Ovary (tissue), 9 donors: Measurements from ENCODE around the gene ANKRD44. TPM values are rescaled to one million over a fixed set of nuclear protein-coding genes. Genes with fewer than 3 reads are reported as not detected.
"Not testable (repeated sequence)": the region's sequence is repeated elsewhere in the genome, so short reads cannot be mapped to it uniquely, and the experiment has no call there.

Experiments
- DNase-seq, 5 donors: peaks; one replicate each; pipeline ENCODE4 v3.0.0-alpha.2; 2019 to 2020
- H3K27ac ChIP-seq, 2 donors: fragments of 200-600 bp; one replicate each; pipeline versions ENCODE4 v1.5.1 to v1.8.0; 2019 to 2022
- H3K27me3 ChIP-seq: fragments of 200-600 bp; one replicate; pipeline ENCODE4 v1.8.0; 2022
- H3K36me3 ChIP-seq: fragments of 200-600 bp; sonication (generic); one replicate; pipeline ENCODE4 v1.5.1; 2019
- H3K4me1 ChIP-seq: one replicate; pipeline ENCODE4 v1.8.1; 2013; ENCODE audit warnings: mild to moderate bottlenecking, moderate library complexity; ENCODE audit not compliant: insufficient read depth
- H3K4me3 ChIP-seq: fragments of 200-600 bp; sonication (generic); one replicate; pipeline ENCODE4 v1.5.1; 2017
- H3K9me3 ChIP-seq, 2 donors: fragments of 200-600 bp in 1 of 2; sonication (generic) in 1 of 2; one replicate each; pipeline versions ENCODE4 v1.5.1 to v1.8.1; 2013 to 2019; ENCODE audit warnings: mild to moderate bottlenecking in 1 of 2, moderate library complexity in 1 of 2
- CTCF ChIP-seq, 3 donors: fragments of 450-650 bp in 2 of 3; fragments of 200-600 bp in 1 of 3; IDR thresholded peaks; one replicate each; pipeline versions ENCODE4 v1.5.1 to v1.8.0; 2016 to 2022; ENCODE audit warnings: antibody characterized with exemption in 3 of 3, mild to moderate bottlenecking in 1 of 3
- EP300 ChIP-seq: sonication (generic); formaldehyde crosslinking; IDR thresholded peaks from one replicate; pipeline ENCODE4 v1.6.1; 2017; ENCODE audit warnings: antibody characterized with exemption
- POLR2A ChIP-seq: fragments of 450-650 bp; IDR thresholded peaks from one replicate; pipeline ENCODE4 v1.6.1; 2017; ENCODE audit warnings: antibody characterized with exemption, mild to moderate bottlenecking, moderate library complexity
- WGBS, 3 donors: extraction: QIAGEN DNeasy Blood & Tissue Kit in 1 of 3; methylation state at CpG; one replicate each; pipeline versions ENCODE4 v1.1.5 to v1.1.7; 2013 to 2017; 5-methylcytosine and 5-hydroxymethylcytosine counted together
- intact Hi-C, 4 donors: fragments of 100-400 bp; cut with DNase I; formaldehyde crosslinking; loops; one replicate each; pipeline versions ENCODE4 v1.11.0 to v1.15.1; 2022 to 2023
- polyA plus RNA-seq, 2 donors: library from polyadenylated mRNA; stranded (reverse); fragments of 200-250 nt in 1 of 2; fragments of 350-450 nt in 1 of 2; fragmentation: Illumina TruSeq in 1 of 2; extraction: RNeasy Lipid Tissue Mini Kit (QIAGEN cat#74804) in 1 of 2; gene quantifications; one replicate each; pipeline ENCODE4 v1.2.3, GENCODE V29; 2013 to 2014
- total RNA-seq, 7 donors: library from RNA; depleted of rRNA in 2 of 7; stranded (reverse); fragments of >200 nt in 2 of 7; fragmentation: NEBNext Ultra II Directional in 3 of 7; extraction: Animal tissue kit (Norgen Biotek cat#: 25700) in 3 of 7; gene quantifications; one replicate each; pipeline versions ENCODE4 v1.1.0 to v1.2.4, GENCODE V29; 2016 to 2023
- donor health status: DM: no; HTN: no; CAD: no; lungs with moderate emphysema.
- donor health status: DM: no; HTN: no; CAD: no.
- donor health status: Bipolar disorder and iron deficiency.
- donor health status: DM: yes; HTN: yes; CAD: no.
- donor health status: DM: no; HTN: no; CAD: no.
- donor health status: DM: yes; HTN: yes; CAD: no.

The ANKRD44 gene
- total and polyA plus RNA-seq, 9 donors, result 2.6 to 60.0 (median 11.1) TPM

GRCh38 chr2:197071790-197072436, 238.7 kb downstream of the ANKRD44 start:
- Histone ChIP-seq H3K27me3 (no peaks in the 10 kb centered on the region), H3K27ac (no peak overlapping the region), H3K9me3 (no peaks in the 10 kb centered on the region), H3K4me3 (no peak overlapping the region), H3K4me1 (peaks cover 4% of the 10 kb centered on the region), H3K36me3 (no peaks in the 10 kb centered on the region)
- no peak for DNase-seq
- WGBS, 3 donors, result 93 to 100% (median 95%) methylated on average over 1 of the region's 1 CpG
- intact Hi-C loops, result no loop called here
- no peak for TF ChIP-seq EP300
- TF ChIP-seq CTCF (IDR thresholded peaks at IDR 0.05), result no peak
- no peak for TF ChIP-seq POLR2A

GRCh38 chr2:197071213-197071612, 239.4 kb downstream of the ANKRD44 start:
- Histone ChIP-seq H3K36me3 (no peaks in the 10 kb centered on the region), H3K4me1 (peaks cover 4% of the 10 kb centered on the region), H3K9me3 (no peaks in the 10 kb centered on the region), H3K27me3 (no peaks in the 10 kb centered on the region), H3K27ac (no peak overlapping the region), H3K4me3 (no peak overlapping the region)
- TF ChIP-seq CTCF (IDR thresholded peaks at IDR 0.05) (no peak), POLR2A (no peak), EP300 (no peak)
- intact Hi-C loops, result no loop called here
- WGBS, 3 donors, result 73 to 93% (median 75%) methylated on average over 1 of the region's 1 CpG
- DNase-seq, result no peak

GRCh38 chr2:197069958-197070357, 240.6 kb downstream of the ANKRD44 start:
- Histone ChIP-seq H3K27me3 (no peaks in the 10 kb centered on the region), H3K36me3 (no peaks in the 10 kb centered on the region), H3K4me3 (no peak overlapping the region), H3K27ac (no peak overlapping the region), H3K9me3 (no peaks in the 10 kb centered on the region), H3K4me1 (peaks cover 4% of the 10 kb centered on the region)
- TF ChIP-seq CTCF (IDR thresholded peaks at IDR 0.05) (no peak), EP300 (no peak), POLR2A (no peak)
- intact Hi-C loops, result no loop called here
- no peak for DNase-seq
- 75 to 89% (median 88%) methylated on average over 2 of the region's 2 CpGs for WGBS, 3 donors

- H3K9me3 ChIP-seq, H3K27ac ChIP-seq, H3K27me3 ChIP-seq, DNase-seq, H3K4me1 ChIP-seq, H3K36me3 ChIP-seq, intact Hi-C loops, H3K4me3 ChIP-seq: not testable (repeated sequence)
- 76 to 95% (median 86%) methylated on average over 3 of the region's 3 CpGs for WGBS, 3 donors
These were observed 248.0 kb downstream of the ANKRD44 start for GRCh38 chr2:197062574-197062973.

- Histone ChIP-seq H3K36me3 (no peaks in the 10 kb centered on the region), H3K9me3 (no peaks in the 10 kb centered on the region)
- intact Hi-C loops, result no loop called here
These were observed 251.1 kb downstream of the ANKRD44 start for GRCh38 chr2:197059477-197059876.

More at GRCh38 chr2:197059477-197059876, 251.1 kb downstream of the ANKRD44 start:
- Histone ChIP-seq H3K4me3 (no peak overlapping the region), H3K4me1 (no peaks in the 10 kb centered on the region), H3K27me3 (no peaks in the 10 kb centered on the region), H3K27ac (no peak overlapping the region)
- TF ChIP-seq POLR2A (no peak), CTCF (IDR thresholded peaks at IDR 0.05) (no peak), EP300 (no peak)
- DNase-seq, result no peak
- WGBS, 3 donors, result 91 to 94% (median 93%) methylated on average over 1 of the region's 1 CpG
